HuH-7 (cell line): ENCODE measurements around the gene PKP3.
"Not testable (repeated sequence)": the region's sequence is repeated elsewhere in the genome, so short reads cannot be mapped to it uniquely, and the experiment has no call there.

Experiments used
- DNase-seq: peaks from one replicate; pipeline ENCODE4 v3.0.0; 2011; ENCODE audit warnings: low spot score

PKP3 gene

DNA sequence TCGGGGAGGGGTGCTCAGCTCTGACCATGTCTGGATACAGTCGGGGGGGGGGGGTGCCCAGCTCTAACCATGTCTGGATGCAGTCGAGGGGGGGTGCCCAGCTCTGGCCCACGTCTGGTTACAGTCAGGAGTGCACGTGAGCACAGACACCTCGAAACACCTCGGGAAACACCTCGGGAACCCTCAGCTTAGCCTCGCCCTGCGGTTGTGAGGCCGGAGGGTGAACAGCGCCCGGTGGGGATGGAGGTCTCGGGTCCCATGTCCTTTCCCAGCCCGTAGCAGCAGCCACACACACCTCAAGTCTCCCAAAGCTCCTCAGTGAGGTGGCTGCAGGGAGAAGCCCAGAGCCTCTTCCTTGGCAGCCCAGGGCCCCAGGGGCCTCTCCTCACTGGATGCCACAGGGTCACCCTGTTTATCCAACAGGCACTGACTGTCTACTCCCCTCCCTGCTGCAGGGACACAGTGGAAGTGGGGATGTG lies 18.7 kb downstream of the PKP3 start:
- no peak for DNase-seq

DNA sequence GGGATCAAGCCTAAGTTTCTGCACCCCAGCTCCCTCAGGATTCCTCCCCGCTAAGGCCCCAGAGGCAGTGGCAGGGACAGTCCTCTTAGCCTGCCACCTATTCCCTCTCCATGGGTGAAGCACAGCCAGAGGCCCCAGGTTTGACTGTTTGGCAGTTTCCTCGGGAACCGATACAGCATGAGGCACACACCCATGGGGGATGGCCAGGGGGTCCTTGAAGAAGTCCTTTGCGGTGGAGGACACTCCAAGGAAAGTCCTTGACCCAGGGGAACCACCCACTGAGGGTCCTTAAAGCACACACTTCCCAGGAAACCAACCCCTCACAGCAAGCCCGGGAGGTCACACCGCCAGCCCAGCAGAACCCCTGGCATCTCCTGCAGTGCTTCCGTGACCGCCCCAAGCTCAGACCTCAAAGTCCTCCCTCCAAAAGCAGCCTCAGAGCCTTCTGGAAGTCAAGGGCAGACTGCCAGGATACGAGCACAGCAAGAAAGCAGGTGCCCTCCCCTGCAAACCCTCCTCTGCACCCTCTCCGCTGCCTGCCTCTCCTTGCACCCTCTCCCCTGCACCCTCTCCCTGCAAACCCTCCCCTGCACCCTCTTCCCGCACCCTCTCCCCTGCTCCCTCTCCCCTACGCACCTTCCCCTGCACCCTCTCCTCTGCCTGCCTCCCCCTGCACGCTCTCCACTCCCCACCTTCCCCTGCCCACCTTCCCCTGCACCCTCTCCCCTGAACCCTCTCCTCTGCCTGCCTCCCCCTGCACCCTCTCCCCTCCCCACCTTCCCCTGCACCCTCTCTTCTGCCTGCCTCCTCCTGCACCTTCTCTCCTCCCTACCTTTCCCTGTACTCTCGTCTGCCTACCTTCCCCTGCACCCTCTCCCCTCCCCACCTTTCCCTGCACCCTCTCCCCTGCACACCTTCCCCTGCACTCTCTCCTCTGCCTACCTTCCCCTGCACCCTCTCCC lies 19.4 kb downstream of the PKP3 start:
- DNase-seq: no peak

DNA sequence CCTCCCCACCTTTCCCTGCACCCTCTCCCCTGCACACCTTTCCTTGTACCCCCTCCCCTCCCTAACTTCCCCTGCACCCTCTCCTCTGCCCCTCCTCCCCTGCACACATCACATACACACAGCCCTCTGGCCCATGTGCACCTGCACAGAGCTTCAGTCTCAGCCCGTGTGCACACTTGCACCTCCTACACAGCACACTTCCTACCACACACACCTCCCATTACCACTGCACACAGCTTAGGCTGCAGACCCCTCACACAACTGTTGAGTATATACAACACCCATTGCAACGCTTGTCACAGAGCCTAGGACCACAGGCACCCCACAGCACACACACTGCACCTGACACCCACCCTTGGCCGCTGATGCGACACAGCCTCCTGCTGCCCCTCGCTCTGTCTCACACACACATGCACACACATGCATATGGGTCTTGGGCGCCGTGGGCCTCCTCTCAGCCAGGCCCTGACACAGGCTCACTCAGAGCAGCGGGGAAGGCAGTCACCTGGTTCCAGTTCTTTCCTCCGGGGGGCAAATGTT lies 20.4 kb downstream of the PKP3 start:
- no peak for DNase-seq

DNA sequence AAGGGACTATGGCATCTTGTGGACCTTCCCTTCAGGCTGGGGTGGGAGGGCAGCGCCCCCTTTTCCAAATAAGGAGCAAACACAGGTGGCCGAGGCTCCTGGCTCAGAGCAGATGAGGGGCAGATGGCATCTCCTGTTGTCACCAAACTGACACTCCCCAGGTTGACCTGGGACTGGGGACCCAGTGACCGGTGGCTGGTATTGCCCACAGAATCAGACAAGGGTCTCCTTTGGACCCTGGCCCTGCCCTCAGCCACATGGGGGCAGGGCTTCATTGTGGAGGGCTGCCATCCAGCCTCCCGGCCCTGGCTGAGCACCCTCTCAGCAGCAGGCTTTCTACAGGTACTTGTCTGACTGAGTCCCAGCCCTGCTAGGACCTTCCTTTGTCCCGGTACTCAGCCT lies 21.6 kb downstream of the PKP3 start:
- no peak for DNase-seq

DNA sequence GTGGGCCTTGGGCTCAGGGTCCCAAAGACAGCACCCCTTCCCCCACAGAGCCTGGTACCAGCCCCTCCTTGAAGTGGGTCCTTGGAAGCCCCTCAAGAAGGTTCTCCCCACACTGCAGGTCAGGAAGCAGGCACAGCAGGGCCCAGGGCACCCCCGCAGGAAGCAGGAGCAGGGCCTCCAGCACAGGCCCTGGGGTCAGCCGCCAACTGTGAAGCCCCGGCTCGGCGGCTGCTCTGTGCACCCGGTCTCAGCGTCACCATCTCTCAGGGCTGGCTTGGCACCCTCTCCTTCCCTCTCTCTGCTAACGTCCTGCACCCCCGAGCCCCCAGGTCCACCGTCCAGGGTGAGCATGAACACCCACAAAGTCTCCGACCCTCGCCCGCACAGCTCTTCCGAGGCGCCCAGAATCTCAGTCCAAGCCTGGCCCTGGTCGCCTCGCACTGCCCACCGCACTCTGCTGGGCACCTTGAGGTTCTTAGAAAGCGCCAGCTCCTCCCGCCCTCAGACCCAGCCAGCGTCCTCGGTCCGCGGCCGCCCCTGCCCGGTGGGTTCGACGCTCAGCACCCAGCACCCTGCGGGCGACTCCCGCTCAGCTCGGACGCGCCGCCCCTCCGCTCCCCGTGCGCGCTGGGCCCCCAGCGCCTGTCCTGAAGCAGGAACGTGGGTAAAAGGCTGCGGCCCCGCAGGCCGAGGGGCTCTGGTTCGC lies 22.2 kb downstream of the PKP3 start:
- no peak for DNase-seq

DNA sequence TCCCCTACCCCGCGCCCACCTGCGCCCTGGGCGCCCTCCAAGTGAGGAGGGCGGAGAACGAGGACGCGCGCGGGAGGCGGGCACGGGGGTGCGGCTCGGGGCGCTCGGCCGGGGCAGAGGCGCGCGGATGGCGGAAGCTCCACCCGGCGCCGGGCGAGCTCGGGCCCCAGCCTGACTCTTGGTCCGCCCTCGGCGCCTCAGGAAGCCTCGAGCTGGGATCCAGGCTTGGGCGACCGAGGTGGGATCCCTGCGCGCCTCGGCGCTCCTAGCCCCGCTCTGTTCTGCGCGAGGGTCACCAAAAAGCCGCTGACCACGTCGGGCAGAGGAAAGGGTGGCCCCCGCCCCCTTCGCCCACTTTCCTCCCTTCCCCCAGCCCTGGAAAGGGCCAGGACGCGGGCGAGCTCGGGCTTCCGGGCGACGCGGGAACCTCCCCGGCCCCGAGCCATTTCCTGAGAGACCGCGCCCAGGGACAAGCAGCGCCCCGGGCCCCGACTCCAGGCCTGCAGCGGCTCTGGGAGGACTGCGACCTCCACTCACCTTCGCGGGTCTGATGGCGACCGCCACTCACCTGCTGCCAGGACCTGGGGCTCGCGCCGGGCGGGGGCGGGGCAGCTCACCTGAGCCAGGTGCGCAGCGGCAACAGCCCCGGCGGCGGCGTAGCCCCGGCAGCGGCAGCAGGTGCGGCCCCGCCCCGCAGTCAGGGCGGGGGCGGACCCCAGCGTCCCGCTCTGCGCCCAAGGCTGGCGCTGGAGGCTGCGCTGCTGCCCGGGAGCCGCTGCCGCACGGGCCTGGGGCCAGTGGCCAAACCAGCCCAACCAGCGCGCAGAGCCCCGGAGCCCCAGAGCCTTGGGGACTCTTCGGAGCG lies 23.0 kb downstream of the PKP3 start:
- peak; percentile 50 for DNase-seq

DNA sequence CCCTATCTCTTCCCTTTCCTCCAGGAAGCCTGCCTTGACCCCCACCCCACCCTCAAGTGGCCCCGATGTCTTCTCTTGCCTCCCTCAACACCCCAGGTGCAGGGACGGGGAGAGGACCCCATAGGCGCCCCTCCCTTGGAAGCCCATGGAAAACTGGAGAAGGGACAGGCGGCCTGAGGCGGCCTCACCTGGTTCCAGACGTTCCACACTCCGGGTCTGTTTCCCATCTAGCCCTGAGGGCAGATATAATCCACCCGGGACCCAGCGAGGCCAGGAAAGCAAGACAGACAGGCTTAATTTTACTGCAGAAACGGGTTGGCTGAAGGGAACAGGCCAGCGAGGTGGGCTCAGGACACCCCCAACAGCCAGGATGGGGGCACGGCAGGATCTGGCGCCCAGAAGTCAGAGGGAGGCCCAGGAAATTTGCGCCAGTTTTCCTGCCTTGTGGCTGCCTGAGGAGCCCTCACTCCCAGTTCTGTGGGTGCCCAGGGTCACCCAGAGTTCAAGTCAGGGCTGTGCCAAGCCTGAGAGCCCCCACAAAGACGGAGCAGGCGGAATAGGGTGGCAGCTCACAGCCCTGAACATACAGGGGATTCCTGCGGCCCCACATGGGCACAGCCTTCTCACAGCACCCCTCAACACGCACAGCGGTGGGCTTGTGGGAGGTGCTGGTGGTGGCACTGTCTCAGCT lies 23.8 kb downstream of the PKP3 start:
- no peak for DNase-seq

DNA sequence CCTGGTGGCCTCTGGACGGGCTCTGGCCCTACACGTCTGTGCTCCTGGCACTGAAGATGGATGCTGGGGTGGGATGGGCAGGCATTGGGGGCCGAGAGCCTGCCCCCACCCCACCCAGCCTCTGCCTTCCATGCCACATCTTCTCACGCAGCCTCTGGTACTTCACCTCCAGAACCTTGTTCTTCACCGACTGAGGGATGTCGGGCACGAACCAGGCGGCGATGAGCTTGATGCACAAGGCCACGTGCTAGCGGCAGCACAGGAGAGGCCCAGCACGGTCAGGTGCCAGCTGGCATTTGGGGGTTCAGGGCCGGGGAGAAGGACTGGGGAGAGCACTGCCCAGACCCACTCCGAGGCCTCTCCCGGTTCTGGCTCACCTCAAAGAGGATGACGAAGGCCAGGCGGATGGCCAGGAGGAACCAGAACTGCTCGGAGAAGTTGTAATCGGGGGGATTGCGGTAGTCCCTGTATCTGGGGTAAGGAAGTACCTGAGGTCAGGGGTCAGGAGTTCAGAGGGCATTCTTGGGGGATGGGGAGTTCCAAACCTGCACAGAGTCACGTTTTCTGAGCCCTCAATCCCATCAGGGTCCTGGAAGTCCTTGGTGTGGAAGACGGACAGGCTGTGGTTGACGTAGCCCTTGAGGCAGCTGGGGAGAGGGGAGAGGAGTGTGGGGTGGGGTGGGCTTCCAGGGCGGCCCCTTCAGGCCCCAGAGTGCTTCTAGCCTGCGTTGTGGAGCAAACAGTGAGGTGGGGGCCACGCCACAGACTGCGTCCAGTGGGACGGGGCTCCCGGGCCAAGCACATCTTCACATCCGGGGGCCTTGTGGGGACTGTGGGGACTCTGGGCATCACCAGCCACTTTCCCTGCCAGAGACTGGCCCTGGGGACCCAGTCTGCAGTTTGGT lies 24.6 kb downstream of the PKP3 start:
- no peak for DNase-seq

DNA sequence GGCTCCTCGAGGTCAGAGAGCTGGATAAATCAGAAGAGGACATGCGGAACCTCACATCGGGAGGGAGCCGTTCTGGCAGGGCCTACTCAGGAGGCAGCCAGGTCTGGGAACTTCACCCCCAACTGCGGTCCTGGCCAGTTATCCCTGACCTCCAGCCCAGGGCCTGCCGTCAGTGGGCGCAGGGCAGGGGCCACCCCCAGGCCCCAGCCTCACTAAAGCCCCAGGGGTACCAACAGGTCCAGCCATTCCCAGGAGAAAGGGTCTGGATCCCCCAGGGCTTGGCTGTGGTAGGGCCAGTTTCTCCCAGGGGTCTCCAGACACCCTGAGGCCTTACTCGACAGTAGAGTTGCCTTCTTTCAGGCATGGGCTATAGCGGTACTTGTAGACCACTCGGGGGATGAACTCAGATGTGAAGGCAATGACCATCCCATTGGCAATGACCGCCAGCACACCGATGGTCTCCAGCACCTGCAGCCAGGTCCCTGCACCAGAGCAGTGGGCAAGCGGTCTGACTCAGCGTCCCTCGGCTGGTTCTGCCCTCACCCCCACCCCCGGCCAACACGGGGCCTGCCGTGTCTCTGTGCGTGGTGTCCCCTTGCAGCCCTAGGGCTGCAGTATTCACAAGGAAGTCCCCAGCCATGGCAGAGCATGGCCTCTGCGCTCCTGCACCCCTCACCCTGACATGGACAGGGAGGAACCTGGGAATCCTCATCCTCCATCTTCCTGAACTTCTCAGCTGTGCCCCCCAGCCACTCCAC lies 25.4 kb downstream of the PKP3 start:
- DNase-seq: no peak

DNA sequence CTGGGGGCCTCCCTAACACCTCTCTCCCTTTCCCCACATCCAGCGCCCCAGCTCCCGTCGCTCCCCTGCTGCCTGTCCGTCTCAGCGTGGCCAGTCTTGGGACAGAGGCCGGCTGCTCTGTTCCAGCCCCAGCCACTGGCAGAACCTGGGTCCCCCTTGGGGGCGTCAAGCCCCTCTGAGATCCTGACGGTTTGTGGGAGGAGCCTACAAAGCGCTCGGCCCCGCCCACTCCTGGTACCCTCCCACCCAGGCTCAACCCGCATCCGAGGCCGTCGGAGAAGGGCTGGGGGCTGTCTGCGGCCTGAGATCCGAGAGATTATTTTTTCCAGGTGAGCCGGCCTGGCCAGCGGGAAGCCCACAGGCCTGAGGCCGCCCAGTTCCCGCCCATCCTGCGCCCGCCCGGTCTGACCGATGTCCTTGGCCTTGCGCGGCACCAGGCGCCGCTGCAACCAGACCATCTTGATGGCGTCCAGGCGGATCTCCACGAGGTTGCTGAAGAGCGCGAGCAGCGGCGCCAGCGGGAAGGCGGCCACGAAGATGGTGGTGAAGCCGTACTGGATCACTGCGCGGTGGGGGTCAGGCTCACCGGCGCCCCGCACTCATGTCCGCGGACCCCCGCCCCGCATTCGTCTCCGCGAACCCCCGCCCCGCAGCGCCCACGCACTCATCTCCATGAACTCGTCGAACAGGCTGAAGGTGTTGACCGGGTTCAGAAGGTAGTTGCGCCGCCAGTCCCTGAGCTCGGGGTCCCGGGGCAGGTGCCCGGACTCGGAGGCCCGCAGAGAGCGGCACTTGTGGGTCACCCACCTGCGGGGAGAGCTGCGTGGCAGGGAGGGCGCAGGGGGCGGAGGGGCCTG lies 26.3 kb downstream of the PKP3 start:
- DNase-seq: no peak

DNA sequence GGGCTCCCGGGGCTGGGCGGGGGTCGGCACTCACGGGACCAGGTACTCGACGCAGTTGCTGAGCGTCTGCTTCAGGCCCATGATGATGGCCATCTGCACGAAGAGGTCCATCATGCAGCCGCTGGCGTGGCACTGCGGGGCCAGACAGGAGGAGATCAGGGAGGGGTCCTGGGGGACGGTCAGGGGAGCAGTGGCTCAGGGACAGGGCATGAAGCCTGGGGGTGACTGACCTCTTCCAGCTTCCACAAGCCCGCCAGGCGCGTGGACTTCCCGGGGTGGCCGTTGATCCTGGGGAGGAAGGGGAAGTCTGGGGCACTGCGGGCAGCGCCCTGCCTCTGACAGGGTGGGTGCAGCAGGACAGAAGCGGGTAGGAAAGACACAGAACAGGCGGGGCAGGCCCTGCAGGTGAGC lies 26.9 kb downstream of the PKP3 start:
- DNase-seq: no peak

DNA sequence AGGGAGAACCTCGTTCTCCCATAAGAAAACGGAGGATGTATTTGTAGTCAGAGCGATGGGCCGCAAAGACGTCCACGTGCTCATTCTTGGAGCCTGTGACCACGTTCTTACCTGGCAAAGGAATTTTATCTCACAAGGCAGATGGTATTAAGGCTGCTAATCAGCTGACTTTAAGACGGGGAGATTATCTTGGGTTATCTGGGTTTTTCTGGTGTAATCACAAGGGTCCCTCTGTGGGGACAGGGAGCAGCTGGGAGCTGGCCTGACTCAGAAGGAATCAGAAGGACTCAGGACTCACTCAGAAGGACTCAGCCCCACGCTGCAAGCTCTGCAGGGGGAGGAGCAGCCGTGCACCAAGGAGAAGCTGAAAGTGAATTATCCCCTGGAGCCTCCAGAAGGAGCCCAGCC lies 28.2 kb downstream of the PKP3 start:
- DNase-seq: no peak

DNA sequence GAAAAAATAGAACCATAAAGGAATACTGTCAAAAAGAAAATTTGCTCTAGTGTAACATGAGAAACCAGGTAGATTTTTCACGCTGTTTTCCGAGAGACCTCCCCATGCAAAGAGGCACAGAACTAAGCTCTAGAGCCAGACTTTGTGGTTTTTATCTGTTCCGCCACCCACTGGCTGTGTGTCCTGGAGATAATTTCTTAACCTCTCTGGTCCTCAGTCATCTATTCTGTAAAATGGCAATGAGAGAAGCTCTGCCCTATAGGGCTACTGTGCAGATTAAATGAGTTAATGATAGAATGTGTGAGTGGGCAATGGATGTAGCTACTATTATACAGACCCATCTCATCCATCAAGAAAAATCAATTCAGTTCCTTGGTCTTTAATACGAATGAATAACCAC lies 30.2 kb downstream of the PKP3 start:
- no peak for DNase-seq

DNA sequence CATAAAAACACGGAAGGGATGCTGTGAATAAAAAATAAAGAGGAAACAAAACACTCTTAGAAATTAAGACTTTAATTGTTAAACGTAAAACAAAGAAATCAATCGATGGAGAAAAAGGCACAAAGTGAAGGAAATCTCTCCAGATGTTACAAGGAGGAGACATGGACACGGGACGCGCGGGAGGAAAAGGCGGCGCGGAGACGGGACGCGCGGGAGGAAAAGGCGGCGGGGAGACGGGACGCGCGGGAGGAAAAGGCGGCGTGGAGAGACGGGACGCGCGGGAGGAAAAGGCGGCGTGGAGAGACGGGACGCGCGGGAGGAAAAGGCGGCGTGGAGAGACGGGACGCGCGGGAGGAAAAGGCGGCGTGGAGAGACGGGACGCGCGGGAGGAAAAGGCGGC lies 30.8 kb downstream of the PKP3 start:
- DNase-seq: not testable (repeated sequence)

DNA sequence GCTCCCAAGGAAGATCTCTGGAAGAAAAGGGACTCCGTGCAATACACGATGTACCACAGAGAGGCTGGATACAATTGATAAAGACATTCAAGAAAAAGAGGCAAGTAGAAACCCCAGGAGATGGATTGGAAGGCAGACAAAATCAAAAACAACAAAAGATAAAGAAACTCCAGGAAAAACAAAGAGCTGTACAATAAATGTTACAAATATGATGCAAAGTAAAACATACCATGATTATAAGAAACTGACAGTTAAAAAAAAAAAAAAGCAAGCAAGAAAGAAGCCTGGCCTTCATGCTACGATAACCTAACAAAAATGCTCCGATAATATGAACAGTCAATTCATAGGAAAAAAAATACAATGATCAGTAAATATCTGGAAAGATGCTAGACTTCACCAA lies 31.3 kb downstream of the PKP3 start:
- no peak for DNase-seq

DNA sequence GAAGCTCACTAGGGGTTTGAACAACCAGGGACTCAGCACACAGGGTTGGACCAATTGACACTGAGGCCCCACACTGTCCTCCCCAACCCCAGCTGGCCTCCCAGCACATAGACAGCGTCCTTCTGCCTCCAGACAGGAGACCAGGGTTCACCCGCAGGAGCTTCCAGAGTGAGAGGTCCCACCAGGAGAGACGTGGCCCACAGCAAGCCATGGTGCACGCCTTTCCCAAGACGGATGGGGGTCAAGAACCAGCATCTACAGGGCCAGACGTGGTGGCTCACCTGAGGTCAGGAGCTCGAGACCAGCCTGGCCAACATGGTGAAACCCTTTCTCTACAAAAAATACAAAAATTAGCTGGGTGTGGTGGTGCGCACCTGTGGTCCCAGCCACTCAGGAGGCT lies 32.8 kb downstream of the PKP3 start:
- no peak for DNase-seq

DNA sequence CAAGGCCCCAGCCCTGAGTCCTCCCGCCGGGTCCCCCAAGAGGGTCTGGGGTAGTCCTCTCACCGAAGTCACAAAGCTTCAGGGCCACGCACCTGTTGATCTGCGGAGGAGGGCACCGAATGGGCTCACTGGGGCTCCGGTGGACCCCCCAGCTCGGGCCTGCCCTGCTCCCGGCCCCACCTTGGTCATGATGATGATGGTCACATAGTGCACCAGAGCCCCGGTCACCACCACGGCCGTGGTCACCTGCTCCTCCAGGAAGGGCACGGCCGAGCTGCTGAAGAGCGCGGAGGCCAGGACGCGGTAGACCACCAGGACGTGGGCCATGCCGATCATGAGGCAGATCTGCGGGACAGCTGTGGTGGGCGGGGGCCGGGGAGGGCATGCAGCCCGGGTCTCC lies 34.3 kb downstream of the PKP3 start:
- DNase-seq: no peak

DNA sequence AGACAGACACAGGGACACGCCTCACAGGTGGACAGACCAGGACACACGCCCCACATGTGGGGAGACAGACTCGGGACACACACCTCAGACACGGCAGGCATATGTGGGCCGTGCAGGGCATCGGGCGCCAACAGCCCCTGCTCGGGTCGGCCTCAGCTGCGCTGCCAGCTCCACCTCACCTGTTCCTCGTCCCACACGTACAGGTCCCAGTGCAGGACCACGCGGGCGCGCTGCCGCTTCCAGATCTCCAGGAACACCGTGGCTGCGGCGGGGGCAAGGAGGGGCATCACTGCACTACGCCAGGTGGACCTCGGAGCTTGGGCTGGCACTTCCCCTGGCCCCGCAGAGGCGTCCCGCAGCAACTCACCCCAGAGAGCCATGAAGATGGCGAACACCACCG lies 35.4 kb downstream of the PKP3 start:
- DNase-seq: no peak
